HEK293 (cell line): ENCODE measurements around the gene SMARCD3.
A peak's percentile ranks its signal among the peaks of the same experiment; 100 is the strongest.

Experiments
- CTCF ChIA-PET: fragments of 350-600 bp; formaldehyde crosslinking; extraction: SDS; loops from one replicate; lab custom pipeline; 2021; ENCODE audit warnings: antibody characterized with exemption; lab: Yijun Ruan, JAX
- POLR2A ChIA-PET: fragments of 300-600 bp; formaldehyde crosslinking; extraction: SDS; loops from one replicate; lab custom pipeline; 2020; ENCODE audit warnings: antibody characterized with exemption, inconsistent platforms; lab: Yijun Ruan, JAX
- H3K27ac ChIP-seq: fragments of 200-500 bp; sonication (Bioruptor generic); 2 replicates; pipeline ENCODE4 v1.5.1; 2014; ENCODE audit warnings: low read depth, low read length, control low read depth, inconsistent platforms; ENCODE audit errors: extremely low read depth
- H3K36me3 ChIP-seq, 2 experiments: fragments of 200-500 bp in 1 of 2; sonication (Bioruptor generic) in 1 of 2; 1 replicate in 1 of 2; 2 replicates in 1 of 2; pipeline ENCODE4 v1.5.1; 2014 to 2017; ENCODE audit warnings: inconsistent platforms in 2 of 2, low read length in 2 of 2; ENCODE audit not compliant: control insufficient read depth in 2 of 2, insufficient read depth in 1 of 2
- H3K4me1 ChIP-seq: fragments of 200-500 bp; sonication (Bioruptor generic); 2 replicates; pipeline ENCODE4 v1.5.1; 2014; ENCODE audit warnings: mild to moderate bottlenecking, low read length, inconsistent platforms; ENCODE audit not compliant: control insufficient read depth, insufficient read depth
- H3K4me3 ChIP-seq: 2 replicates; pipeline ENCODE4 v1.5.1; 2011; ENCODE audit warnings: low read depth, mild to moderate bottlenecking, control low read depth, low read length, moderate library complexity
- H3K9me3 ChIP-seq: fragments of 200-500 bp; sonication (Bioruptor generic); 2 replicates; pipeline ENCODE4 v1.5.1; 2014; ENCODE audit warnings: low read depth, low read length, inconsistent platforms; ENCODE audit not compliant: control insufficient read depth, insufficient read depth
- PRDM2 ChIP-seq: fragments of 450-650 bp; formaldehyde crosslinking; IDR thresholded peaks from 2 replicates; pipeline ENCODE4 v1.5.1; 2016; ENCODE audit warnings: missing biosample characterization, missing genetic modification characterization, borderline replicate concordance
- ZBTB21 ChIP-seq: fragments of 450-650 bp; formaldehyde crosslinking; IDR thresholded peaks from 2 replicates; pipeline ENCODE4 v1.5.1; 2017; ENCODE audit warnings: missing biosample characterization, missing genetic modification characterization
- ZBTB6 ChIP-seq: fragments of 450-650 bp; formaldehyde crosslinking; IDR thresholded peaks from 2 replicates; pipeline ENCODE4 v1.5.1; 2017; ENCODE audit warnings: missing biosample characterization, missing genetic modification characterization
- ZBTB8A ChIP-seq: fragments of 450-650 bp; formaldehyde crosslinking; IDR thresholded peaks from 2 replicates; pipeline ENCODE4 v1.5.1; 2016; ENCODE audit warnings: missing biosample characterization, missing genetic modification characterization
- ZNF175 ChIP-seq: fragments of 450-650 bp; formaldehyde crosslinking; IDR thresholded peaks from 2 replicates; pipeline ENCODE4 v1.5.1; 2016; ENCODE audit warnings: missing biosample characterization, missing genetic modification characterization
- ZNF2 ChIP-seq: fragments of 450-650 bp; formaldehyde crosslinking; IDR thresholded peaks from 2 replicates; pipeline ENCODE4 v1.5.1; 2016; ENCODE audit warnings: missing biosample characterization, missing genetic modification characterization
- ZNF274 ChIP-seq, 2 experiments: fragments of 200-500 bp in 1 of 2; fragments of 450-650 bp in 1 of 2; sonication (Bioruptor generic) in 1 of 2; formaldehyde crosslinking in 1 of 2; IDR thresholded peaks; 2 replicates each; pipeline versions ENCODE4 v1.5.1 to v1.6.1; 2014 to 2016; ENCODE audit warnings: borderline replicate concordance in 1 of 2, inconsistent platforms in 1 of 2, low read length in 1 of 2, missing biosample characterization in 1 of 2, missing genetic modification characterization in 1 of 2
- ZNF449 ChIP-seq: fragments of 450-650 bp; formaldehyde crosslinking; IDR thresholded peaks from 2 replicates; pipeline ENCODE4 v1.5.1; 2017; ENCODE audit warnings: missing biosample characterization, mild to moderate bottlenecking, missing genetic modification characterization, moderate library complexity
- ZNF513 ChIP-seq: fragments of 450-650 bp; IDR thresholded peaks from 2 replicates; pipeline ENCODE4 v1.5.1; 2018; ENCODE audit warnings: missing biosample characterization, missing genetic modification characterization
- ZNF555 ChIP-seq: fragments of 450-650 bp; formaldehyde crosslinking; conservative IDR thresholded peaks from 2 replicates; pipeline ENCODE4 v1.5.1; 2017; ENCODE audit warnings: missing biosample characterization, mild to moderate bottlenecking, missing genetic modification characterization, inconsistent platforms
- ZNF596 ChIP-seq: fragments of 450-650 bp; IDR thresholded peaks from 2 replicates; pipeline ENCODE4 v1.5.0; 2018; ENCODE audit warnings: missing biosample characterization, mild to moderate bottlenecking, missing genetic modification characterization, moderate library complexity
- ZNF701 ChIP-seq: fragments of 450-650 bp; formaldehyde crosslinking; IDR thresholded peaks from 2 replicates; pipeline ENCODE4 v1.5.1; 2016; ENCODE audit warnings: missing biosample characterization, missing genetic modification characterization

The SMARCD3 gene

GRCh38 chr7:151273651-151274390, 25.3 kb upstream of the SMARCD3 start:
- Histone ChIP-seq H3K27ac (no peak overlapping the region), H3K4me1 (no peaks in the 10 kb centered on the region), H3K9me3 (no peaks in the 10 kb centered on the region), H3K36me3 (peaks cover 0 to 8% of the 10 kb centered on the region in 2 experiments; a peak in 1 of 3 replicates), H3K4me3 (no peak overlapping the region)
- ChIA-PET CTCF (interaction anchor here (1.6 kb wide), 1 partner anchor 30 kb away, joined by 5 read pairs; no protein-coding TSS in a partner anchor), POLR2A (no interaction called here)
- no peak for TF ChIP-seq ZNF596 (tag by site-specific recombination)
- TF ChIP-seq ZNF449 (tag by site-specific recombination), result 0 out of 2 replicates have a peak, but pooled peaks have one; percentile 30
- TF ChIP-seq ZNF555 (tag by site-specific recombination), result no peak

GRCh38 chr7:151272877-151273276, 24.4 kb upstream of the SMARCD3 start:
- peaks cover 0 to 8% of the 10 kb centered on the region in 2 experiments; a peak in 1 of 3 replicates for H3K36me3 ChIP-seq
- no peak for TF ChIP-seq ZNF175 (tag by site-specific recombination)
- no peak for TF ChIP-seq ZBTB8A (tag by site-specific recombination)
- TF ChIP-seq ZNF2 (tag by site-specific recombination), result no peak
- TF ChIP-seq ZNF513 (tag by site-specific recombination), result no peak
- no peak for TF ChIP-seq ZBTB21 (tag by site-specific recombination)
- TF ChIP-seq ZNF274 (IDR thresholded peaks at IDR 0.05; ENCODE audit: low read length), result no peak
- TF ChIP-seq ZNF274 (tag by site-specific recombination; IDR thresholded peaks at IDR 0.05; ENCODE audit: borderline replicate concordance), result no peak
- TF ChIP-seq ZNF701 (tag by site-specific recombination), result no peak
- no peak for TF ChIP-seq ZBTB6
- no peak for TF ChIP-seq PRDM2 (tag by site-specific recombination)
- no peak overlapping the region for H3K27ac ChIP-seq
- no peaks in the 10 kb centered on the region for H3K4me1 ChIP-seq
- no peaks in the 10 kb centered on the region for H3K9me3 ChIP-seq
- H3K4me3 ChIP-seq, result no peak overlapping the region
- ChIA-PET CTCF (no interaction called here), POLR2A (no interaction called here)
